ENCODE results near the gene PSAPL1.

PSAPL1 gene

GRCh38 chr4:7418131-7418943 lies 16.4 kb downstream of the PSAPL1 start:
- DNase-seq (ENCODE audit: low spot score): no peak

DNA sequence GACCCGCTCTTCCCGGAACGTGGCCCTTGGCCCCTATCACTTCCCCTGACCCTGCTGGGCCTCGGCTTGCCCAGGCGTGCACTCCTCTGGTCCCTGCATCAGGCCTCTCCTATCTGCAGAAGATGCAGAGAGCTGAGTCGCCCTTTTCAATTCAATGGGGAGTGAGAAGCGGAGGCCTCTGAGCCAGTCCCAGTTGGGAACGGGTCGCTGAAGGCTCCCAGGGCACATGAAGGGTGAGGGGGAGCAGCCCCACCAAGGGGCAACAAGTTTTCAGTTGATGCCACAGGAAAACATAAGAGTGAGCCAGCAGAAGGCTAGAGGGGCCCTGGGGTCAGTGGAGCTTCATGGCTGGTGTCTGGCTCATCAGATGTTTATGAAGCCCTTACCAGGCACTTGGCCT lies 17.1 kb downstream of the PSAPL1 start:
- DNase-seq (ENCODE audit: low spot score): no peak

DNA sequence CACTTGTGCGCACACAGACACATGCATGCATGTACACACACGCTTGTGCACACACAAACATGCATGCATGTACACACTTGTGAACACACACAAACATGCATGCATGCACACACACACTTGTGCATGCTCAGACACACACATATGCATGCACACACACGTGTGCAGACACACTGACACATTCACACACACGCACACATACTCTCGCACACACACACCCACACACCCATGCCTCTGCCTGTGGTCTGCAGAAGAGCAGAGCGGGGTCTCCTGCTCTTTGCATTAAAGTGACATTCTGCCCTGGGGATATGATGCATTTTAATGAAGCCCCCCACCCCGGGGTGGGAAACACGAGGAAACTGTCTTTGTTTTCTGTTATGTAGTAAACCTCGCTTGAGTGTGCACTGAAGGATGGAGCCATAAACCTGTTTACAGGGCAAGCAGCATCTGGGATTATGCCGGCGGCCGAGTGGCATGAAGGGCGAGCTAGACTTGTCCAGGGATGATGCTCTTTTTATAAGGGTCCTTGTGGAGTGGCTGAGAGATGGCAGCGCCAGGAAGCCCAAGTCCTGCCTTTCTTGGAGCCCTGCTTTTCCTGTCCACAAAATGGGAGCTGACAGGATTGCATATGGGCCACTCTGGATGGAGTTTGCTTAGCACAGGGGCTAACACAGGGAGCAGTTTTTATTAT lies 17.8 kb downstream of the PSAPL1 start:
- no peak for DNase-seq (ENCODE audit: low spot score)

DNA sequence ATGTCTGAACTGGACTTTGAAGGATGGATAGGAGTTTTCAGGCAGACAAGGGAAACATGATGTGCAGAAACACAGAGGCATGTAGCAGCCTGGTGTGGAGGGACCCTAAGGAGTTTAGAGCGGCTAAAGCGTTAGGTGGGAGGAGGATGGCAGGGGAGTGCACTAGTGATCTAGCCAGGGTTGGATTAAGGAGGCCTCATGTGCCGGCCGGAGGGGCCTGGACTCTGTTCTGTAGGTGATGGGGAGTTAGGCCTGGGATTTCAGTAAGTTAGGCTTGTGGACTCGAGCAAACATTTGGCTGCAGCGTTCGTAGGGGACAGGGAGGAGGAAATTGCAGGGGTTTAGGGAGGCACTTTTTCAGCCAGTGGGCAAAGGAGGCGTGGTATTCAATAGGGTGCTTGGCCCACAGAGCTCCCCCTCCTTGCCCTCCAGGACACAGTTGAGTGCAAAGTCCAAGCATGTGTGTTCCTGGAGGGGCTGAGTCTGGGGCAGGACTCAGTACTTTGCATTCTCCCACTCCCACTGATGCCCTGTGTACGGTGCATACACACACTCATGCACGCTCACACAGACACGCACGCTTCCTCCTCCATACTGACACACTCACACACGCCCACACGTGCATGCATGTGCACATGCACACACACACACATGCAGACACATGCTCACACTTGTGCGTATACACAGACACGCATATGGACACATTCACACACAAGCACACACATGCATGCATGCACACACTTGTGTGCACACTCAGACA lies 18.6 kb downstream of the PSAPL1 start:
- DNase-seq (ENCODE audit: low spot score): no peak

DNA sequence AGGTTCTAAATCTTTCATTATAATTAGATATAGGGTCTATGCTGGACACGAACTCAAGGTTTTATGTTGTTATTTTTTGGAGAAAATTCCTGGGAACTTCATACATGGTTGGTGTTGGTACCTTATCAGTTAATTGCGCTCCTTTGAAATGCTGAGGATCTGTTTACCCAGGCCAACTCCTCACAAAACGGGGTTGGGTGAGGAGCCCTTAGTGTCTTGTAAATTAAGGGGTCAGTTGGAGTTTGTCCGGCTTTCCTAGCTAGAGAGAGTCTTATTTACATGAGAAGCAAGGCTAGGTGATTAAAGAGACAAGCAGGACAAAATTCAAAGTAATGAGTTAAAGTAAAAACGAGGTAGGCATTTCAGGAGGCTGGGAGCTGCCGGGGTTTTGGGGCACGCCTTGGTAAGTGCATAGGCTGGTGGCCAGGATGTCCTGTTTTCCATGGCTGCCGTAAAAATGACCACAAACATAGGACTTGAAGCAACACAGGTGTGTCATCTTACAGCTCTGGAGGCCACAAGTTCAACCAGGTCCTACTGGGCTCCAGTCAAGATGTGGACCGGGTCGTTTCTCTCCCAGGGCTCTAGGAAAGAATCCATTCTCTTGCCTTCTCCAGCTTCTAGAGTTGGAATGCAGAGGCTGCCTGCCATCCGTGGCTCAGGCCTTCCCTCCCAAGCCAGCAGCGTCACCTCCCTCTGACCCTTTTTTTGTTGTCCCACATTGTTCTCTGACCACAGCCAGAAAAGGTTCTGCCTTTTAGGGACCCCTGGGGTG lies 19.8 kb downstream of the PSAPL1 start:
- DNase-seq (ENCODE audit: low spot score): no peak

GRCh38 chr4:7414046-7414445 lies 20.7 kb downstream of the PSAPL1 start:
- DNase-seq (ENCODE audit: low spot score): no peak

GRCh38 chr4:7412554-7412912 lies 22.2 kb downstream of the PSAPL1 start:
- no peak for DNase-seq (ENCODE audit: low spot score)

DNA sequence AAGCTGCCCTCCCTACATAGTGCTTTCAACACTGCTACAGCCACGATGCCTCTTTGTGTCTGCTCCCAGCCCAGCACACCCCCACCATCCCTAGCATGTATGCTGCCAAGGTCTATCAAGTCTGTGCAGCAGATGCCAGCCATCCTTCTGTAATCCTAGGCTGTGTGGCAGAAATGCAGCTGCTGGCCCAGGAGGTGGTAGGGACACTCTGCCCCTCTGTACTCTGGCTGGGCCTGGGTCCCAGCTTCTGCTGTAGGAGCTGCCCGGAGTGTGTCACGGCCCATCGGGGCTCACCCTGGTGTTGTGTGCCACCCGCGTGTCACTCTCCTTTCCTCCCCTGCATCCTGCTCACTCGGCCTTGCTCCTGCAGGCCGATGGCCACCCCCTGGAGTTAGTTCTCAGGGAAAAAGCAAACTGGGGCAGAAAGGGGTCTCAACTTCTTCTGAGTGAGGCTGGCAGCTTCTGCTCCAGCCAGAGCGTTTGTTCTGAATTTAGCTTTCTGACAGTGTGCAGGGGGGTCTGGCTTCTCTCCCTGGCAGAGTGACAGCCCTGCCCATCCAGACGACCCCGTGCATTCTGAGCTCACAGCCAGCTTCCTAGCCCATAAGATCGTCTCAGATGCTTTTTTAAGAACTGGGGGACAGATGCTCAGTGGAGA lies 22.7 kb downstream of the PSAPL1 start:
- no peak for DNase-seq (ENCODE audit: low spot score)

- no peak for DNase-seq (ENCODE audit: low spot score)
These were observed 23.2 kb downstream of the PSAPL1 start for GRCh38 chr4:7411491-7411890.

DNA sequence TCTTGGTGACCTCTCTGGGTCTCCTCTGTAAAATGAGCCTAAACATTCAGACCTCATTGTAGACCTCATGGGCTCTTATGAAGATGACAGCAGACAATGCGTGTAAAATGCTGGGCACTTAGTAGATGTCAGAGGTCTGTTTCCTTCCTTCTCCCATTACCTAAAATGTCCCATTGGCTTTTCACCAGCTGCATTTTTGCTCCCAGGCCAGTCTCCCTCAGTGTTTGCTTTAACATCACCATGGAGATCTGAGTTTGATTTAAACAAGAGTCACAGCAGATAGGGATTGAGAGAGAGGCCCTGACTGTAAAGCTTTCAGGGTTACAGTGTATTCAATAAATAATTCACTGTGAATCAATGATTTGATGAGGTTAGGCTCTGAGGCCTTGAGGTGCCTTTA lies 24.3 kb downstream of the PSAPL1 start:
- no peak for DNase-seq (ENCODE audit: low spot score)

DNA sequence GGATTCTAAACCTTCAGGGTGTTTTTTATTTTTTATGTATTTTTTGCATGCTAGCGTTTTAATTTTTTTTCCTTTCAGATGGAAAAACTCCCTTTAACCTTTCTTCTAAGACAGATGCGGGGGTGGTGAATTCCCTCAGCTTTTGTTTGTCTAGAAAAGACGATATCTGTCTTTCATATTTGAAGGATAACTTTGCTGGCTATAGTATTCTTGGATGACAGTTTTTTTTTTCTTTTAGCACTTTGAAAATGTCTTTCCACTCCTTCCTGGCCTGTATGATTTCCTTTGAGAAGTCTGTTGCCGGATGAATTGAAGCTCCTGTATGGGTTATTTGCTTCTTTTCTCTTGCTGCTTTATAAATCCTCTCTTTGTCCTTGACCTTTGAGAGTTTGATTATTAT lies 26.6 kb downstream of the PSAPL1 start:
- DNase-seq (ENCODE audit: low spot score): no peak

GRCh38 chr4:7403001-7403400 lies 31.7 kb downstream of the PSAPL1 start:
- DNase-seq (ENCODE audit: low spot score): no peak

GRCh38 chr4:7402526-7402925 lies 32.2 kb downstream of the PSAPL1 start:
- DNase-seq (ENCODE audit: low spot score): no peak

DNA sequence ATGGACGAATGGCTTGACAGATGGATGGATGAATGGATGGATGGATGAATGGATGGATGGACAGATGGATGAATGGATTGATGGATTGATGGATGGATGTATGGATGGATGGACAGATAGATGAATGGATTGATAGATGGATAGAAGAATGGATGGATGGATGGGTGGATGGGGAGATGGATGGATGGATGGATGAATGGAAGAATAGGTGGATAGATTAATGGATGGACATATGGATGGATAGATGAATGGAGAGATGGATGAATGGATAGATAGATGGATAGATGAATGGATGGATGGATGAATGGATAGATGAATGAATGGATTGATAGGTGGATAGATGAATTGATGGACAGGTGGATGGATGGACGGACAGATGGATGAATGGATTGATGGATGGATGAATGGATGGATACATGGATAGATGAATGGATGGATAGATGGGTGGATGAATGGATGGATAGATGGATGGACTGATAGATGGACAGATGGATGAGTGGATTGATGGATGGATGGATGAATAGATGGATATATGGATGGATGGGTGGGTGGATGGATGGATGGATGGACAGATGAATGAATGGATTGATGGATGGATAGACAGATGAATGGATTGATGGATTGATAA lies 33.9 kb downstream of the PSAPL1 start:
- DNase-seq (ENCODE audit: low spot score): no peak

GRCh38 chr4:7399440-7400234 lies 35.1 kb downstream of the PSAPL1 start:
- DNase-seq (ENCODE audit: low spot score): no peak

- no peak for DNase-seq (ENCODE audit: low spot score)
These were observed 35.8 kb downstream of the PSAPL1 start for GRCh38 chr4:7398788-7399439.

DNA sequence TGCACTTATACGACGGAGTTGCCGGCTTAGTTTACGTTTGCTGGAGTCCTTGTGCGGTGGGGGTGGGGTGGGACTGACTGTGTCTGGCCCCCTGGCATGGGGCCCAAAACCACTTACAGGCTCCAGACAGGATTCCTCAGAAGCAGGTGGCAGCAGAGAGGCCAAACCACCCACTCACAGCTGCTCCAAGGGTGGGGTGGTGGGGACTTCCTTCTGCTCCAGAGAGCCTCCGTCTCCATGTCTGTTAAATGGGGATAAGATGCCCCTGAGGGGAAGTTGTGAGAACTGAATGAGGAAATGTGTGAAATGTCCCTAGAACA lies 36.7 kb downstream of the PSAPL1 start:
- no peak for DNase-seq (ENCODE audit: low spot score)

DNA sequence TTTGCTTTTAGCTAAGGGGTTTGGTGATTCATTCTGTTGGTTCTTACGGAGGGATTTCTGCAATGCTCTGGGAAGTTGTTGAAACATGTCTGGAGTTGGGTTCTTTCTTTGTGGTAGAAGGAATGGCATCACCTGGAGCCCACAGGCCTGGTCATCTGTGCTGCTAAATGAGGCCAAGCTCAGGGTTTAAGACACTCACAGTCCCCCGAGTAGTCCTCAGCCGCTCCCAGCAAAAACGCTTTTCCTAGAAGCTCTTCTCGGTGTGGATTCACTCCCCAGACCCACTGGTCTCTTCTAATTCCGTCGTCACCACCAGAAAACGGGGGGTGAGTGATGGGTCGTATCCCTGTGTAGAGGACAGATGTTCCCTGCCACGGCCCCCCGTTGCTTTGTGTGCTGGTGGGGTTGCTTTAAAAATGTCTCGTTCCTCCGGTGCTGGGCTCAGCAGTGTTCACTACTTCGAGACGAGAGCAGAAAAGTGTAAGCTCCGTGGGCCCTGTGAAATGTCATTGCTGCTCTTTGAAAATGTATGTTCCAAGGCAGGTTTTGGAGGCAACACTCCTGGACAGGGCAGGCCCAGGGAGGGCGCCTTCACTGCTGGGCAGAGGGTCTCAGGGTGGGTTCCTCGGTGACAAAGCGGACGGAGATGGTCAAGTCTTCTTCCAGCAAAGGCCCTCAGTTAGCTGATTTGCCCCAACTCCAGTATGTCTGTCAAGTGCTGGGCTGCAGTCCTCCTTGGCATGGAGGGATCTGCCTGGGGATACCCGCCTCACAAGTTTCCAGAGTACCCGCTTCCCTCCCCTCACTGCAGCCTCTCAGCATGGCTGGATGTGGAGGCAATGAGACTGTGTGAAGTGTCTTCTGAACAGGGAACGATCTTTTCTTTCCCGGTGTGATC lies 37.3 kb downstream of the PSAPL1 start:
- no peak for DNase-seq (ENCODE audit: low spot score)

Measured in LoVo (cell line).